Caco-2 (cell line): ENCODE data around the gene ZNF718. TPM values are rescaled to one million over a fixed set of nuclear protein-coding genes. Genes with fewer than 3 reads are reported as not detected.

Experiments
- BruUV-seq: library from RNA; stranded (reverse); fragments of 400-500 nt; replicated peaks from 2 replicates; lab custom pipeline; 2021; lab: Mats Ljungman, UMichigan
- CTCF ChIA-PET: fragments of 300-600 bp; sonication (Branson Sonifier 250); formaldehyde crosslinking; loops from one replicate; lab custom pipeline; 2022; ENCODE audit warnings: antibody characterized with exemption; lab: Charles Lee
- POLR2A ChIA-PET: fragments of 300-600 bp; sonication (Branson Sonifier 250); formaldehyde crosslinking; loops from one replicate; lab custom pipeline; 2022; ENCODE audit warnings: antibody characterized with exemption; lab: Charles Lee
- DNase-seq, 2 experiments: peaks; one replicate each; pipeline versions ENCODE4 v3.0.0 to v3.0.0-alpha.2; 2020 to 2022
- H3K27me3 ChIP-seq: replicated peaks from 2 replicates; pipeline ENCODE4 v1.6.0; 2011; ENCODE audit warnings: low read length; ENCODE audit not compliant: control insufficient read depth, insufficient read depth
- H3K36me3 ChIP-seq: 2 replicates; pipeline ENCODE4 v1.5.1; 2011; ENCODE audit warnings: low read length; ENCODE audit not compliant: control insufficient read depth, insufficient read depth
- H3K4me1 ChIP-seq: fragments of 250-450 bp; sonication (Bioruptor Pico); 2 replicates; pipeline ENCODE4 v1.5.1; 2020; ENCODE audit warnings: mild to moderate bottlenecking
- H3K4me3 ChIP-seq: 2 replicates; pipeline ENCODE4 v1.5.1; 2011; ENCODE audit warnings: low read depth, mild to moderate bottlenecking, control low read depth, low read length
- H3K9me3 ChIP-seq: fragments of 250-450 bp; sonication (Bioruptor Pico); 2 replicates; pipeline ENCODE4 v1.5.1; 2020; ENCODE audit warnings: mild to moderate bottlenecking, moderate library complexity
- H3K27ac Mint-ChIP-seq: one replicate; pipeline ENCODE4 v1.8.0; 2022; ENCODE audit warnings: mixed read lengths; ENCODE audit not compliant: unreplicated experiment
- H3K27me3 Mint-ChIP-seq: one replicate; pipeline ENCODE4 v1.8.0; 2022; ENCODE audit warnings: mixed read lengths; ENCODE audit not compliant: insufficient read depth, unreplicated experiment
- H3K36me3 Mint-ChIP-seq: one replicate; pipeline ENCODE4 v1.8.0; 2022; ENCODE audit warnings: mild to moderate bottlenecking, mixed read lengths; ENCODE audit not compliant: insufficient read depth, unreplicated experiment
- H3K4me1 Mint-ChIP-seq: one replicate; pipeline ENCODE4 v1.8.0; 2022; ENCODE audit warnings: low read depth, mixed read lengths; ENCODE audit not compliant: unreplicated experiment
- H3K4me3 Mint-ChIP-seq: one replicate; pipeline ENCODE4 v1.8.0; 2022; ENCODE audit warnings: mild to moderate bottlenecking, moderate library complexity, mixed read lengths; ENCODE audit not compliant: unreplicated experiment
- H3K9me3 Mint-ChIP-seq: one replicate; pipeline ENCODE4 v1.8.0; 2022; ENCODE audit warnings: mixed read lengths; ENCODE audit not compliant: unreplicated experiment
- intact Hi-C: fragments of 100-400 bp; cut with micrococcal nuclease; formaldehyde crosslinking; loops from one replicate; pipeline ENCODE4 v1.10.0; 2022; ENCODE audit not compliant: unreplicated experiment
- total RNA-seq: library from RNA; stranded (reverse); gene quantifications from 2 replicates; pipeline ENCODE4 v1.2.3, GENCODE V29; 2022
- TF ChIP-seq, protein P1 (sequence below), 2 experiments: fragments of 200-600 bp in 1 of 2; IDR thresholded peaks; 1 replicate in 1 of 2; 2 replicates in 1 of 2; pipeline versions ENCODE4 v1.5.1 to v1.8.0; 2011 to 2022; ENCODE audit warnings: antibody characterized with exemption in 1 of 2, control low read depth in 1 of 2, inconsistent platforms in 1 of 2, low read depth in 1 of 2, low read length in 1 of 2, mild to moderate bottlenecking in 1 of 2, moderate library complexity in 1 of 2; ENCODE audit not compliant: insufficient read depth in 1 of 2, severe bottlenecking in 1 of 2, unreplicated experiment in 1 of 2

ZNF718 gene
- total RNA-seq, 1 experiment from 2014 or later = 13.2 TPM

DNA sequence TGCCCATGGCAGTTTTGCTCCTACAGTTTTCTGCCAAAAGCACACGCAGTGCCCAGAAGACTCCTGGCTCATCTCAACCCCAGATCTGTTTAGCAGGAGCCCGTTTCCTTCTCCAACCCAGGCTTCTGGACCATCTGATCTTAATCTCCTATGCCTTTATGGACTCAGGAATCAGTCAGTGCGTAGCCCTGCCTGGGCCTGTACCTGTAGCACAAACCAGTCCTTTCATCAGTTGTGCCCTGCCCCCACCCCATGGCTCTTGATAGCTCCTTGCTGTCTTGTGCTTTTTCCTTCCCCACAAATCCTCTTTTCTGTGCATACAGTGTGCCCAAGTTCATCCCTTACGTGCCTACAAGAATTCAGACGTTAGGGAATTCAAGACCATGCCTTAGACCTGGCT is 1.5 kb downstream of the ZNF718 start:
- Histone ChIP-seq H3K9me3 (peaks cover 26% of the 10 kb centered on the region), H3K27me3 (no peaks in the 10 kb centered on the region), H3K4me1 (0 out of 2 replicates have a peak, but pooled peaks cover 4% of the 10 kb centered on the region), H3K36me3 (peaks cover 9% of the 10 kb centered on the region), H3K4me3 (peak overlapping the region; percentile 79)
- DNase-seq = no peak
- no peaks in the 10 kb centered on the region for H3K27me3 Mint-ChIP-seq
- H3K4me1 Mint-ChIP-seq = no peaks in the 10 kb centered on the region
- ChIA-PET POLR2A (no interaction called here), CTCF (no interaction called here)
- TF ChIP-seq, protein P1, sequence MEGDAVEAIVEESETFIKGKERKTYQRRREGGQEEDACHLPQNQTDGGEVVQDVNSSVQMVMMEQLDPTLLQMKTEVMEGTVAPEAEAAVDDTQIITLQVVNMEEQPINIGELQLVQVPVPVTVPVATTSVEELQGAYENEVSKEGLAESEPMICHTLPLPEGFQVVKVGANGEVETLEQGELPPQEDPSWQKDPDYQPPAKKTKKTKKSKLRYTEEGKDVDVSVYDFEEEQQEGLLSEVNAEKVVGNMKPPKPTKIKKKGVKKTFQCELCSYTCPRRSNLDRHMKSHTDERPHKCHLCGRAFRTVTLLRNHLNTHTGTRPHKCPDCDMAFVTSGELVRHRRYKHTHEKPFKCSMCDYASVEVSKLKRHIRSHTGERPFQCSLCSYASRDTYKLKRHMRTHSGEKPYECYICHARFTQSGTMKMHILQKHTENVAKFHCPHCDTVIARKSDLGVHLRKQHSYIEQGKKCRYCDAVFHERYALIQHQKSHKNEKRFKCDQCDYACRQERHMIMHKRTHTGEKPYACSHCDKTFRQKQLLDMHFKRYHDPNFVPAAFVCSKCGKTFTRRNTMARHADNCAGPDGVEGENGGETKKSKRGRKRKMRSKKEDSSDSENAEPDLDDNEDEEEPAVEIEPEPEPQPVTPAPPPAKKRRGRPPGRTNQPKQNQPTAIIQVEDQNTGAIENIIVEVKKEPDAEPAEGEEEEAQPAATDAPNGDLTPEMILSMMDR (IDR thresholded peaks at IDR 0.05; ENCODE audit: insufficient read depth in 1 of 2, low read depth in 1 of 2, low read length in 1 of 2, severe bottlenecking in 1 of 2, unreplicated experiment in 1 of 2) = no peak
- peak overlapping the region; percentile 100 for H3K27ac Mint-ChIP-seq
- no TSS peak for BruUV-seq
- peaks cover 67% of the 10 kb centered on the region for H3K36me3 Mint-ChIP-seq
- intact Hi-C loops = no loop called here
- H3K4me3 Mint-ChIP-seq = peak overlapping the region; percentile 99
- peaks cover 12% of the 10 kb centered on the region for H3K9me3 Mint-ChIP-seq

DNA sequence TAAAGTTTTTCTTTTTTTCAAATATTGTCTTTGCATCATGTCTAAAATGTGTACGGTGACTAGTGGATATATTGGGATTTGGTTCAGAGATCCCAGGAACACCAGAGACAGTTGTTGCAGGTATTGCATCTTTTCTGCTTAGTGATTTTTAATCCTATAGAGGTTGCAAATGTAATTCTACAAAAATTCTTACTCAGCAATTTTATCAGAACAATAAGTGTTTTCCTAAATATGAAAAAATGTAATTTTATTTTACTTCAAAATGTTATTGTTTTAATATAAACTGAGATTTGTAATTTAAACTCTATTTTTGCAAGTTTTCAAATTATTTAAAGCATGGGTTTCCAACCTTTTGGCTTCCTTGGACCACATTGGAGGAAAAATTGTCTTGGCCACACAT is 8.2 kb downstream of the ZNF718 start:
- DNase-seq = no peak
- no TSS peak for BruUV-seq
- Histone ChIP-seq H3K4me3 (no peak overlapping the region), H3K27me3 (no peaks in the 10 kb centered on the region), H3K9me3 (peaks cover 8% of the 10 kb centered on the region), H3K36me3 (peaks cover 10% of the 10 kb centered on the region), H3K4me1 (no peaks in the 10 kb centered on the region)
- intact Hi-C loops = no loop called here
- Mint-ChIP-seq H3K4me1 (no peaks in the 10 kb centered on the region), H3K9me3 (peaks cover 12% of the 10 kb centered on the region), H3K27ac (no peak overlapping the region), H3K4me3 (no peak overlapping the region), H3K36me3 (peaks cover 90% of the 10 kb centered on the region), H3K27me3 (no peaks in the 10 kb centered on the region)
- ChIA-PET POLR2A (no interaction called here), CTCF (no interaction called here)
- TF ChIP-seq, protein P1 (IDR thresholded peaks at IDR 0.05; ENCODE audit: insufficient read depth in 1 of 2, low read depth in 1 of 2, low read length in 1 of 2, severe bottlenecking in 1 of 2, unreplicated experiment in 1 of 2) = no peak

DNA sequence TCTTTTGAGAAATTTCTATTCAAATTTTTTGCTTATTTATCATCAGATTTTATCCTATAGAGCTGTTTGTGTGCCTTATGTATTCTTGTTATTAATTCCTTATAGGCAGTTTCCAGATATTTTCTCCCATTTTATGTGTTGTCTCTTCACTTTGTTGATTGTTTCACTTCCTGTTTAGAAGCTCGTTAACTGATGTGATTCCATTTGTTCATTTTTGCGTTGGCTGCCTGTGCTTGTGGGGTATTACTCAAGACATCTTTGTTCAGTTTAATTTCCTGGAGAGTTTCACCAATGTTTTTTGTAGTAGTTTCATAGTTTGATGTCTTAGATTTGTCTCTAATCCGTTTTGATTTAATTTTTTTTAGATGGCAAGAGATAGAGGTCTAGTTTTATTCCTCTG is 14.6 kb downstream of the ZNF718 start:
- Histone ChIP-seq H3K36me3 (peaks cover 1% of the 10 kb centered on the region), H3K4me3 (no peak overlapping the region), H3K27me3 (no peaks in the 10 kb centered on the region), H3K4me1 (no peaks in the 10 kb centered on the region), H3K9me3 (peaks cover 27% of the 10 kb centered on the region; the same call in 1 of the 2 replicates)
- peaks cover 33% of the 10 kb centered on the region for H3K9me3 Mint-ChIP-seq
- ChIA-PET CTCF (no interaction called here), POLR2A (no interaction called here)
- no peaks in the 10 kb centered on the region for H3K4me1 Mint-ChIP-seq
- TF ChIP-seq, protein P1 (IDR thresholded peaks at IDR 0.05; ENCODE audit: insufficient read depth in 1 of 2, low read depth in 1 of 2, low read length in 1 of 2, severe bottlenecking in 1 of 2, unreplicated experiment in 1 of 2) = no peak
- BruUV-seq = no TSS peak
- no peak overlapping the region for H3K27ac Mint-ChIP-seq
- no peaks in the 10 kb centered on the region for H3K27me3 Mint-ChIP-seq
- DNase-seq = no peak
- H3K36me3 Mint-ChIP-seq = peaks cover 82% of the 10 kb centered on the region
- no peak overlapping the region for H3K4me3 Mint-ChIP-seq
- intact Hi-C loops = no loop called here
